ENCODE measurements around the gene SMARCA2.

The SMARCA2 gene

DNA sequence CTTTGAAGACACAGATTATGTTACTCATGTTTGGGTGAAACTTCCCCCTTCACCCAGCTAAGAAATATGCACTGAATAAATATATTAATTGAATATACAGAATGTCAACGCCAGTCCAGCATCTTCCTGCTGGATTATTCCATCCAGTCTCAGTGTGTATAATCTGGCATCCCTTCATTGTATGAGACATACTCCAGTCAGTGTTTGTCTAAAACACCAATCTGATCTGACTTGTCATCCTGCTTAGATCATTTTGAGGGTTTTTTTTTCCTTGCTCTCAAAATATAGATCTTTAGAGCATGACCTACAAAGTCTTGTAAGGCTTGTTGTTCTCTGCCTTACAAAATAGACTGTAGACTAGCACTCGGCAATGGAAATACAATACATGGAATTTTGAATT lies 195.1 kb downstream of the SMARCA2 start:
- no peak for DNase-seq (ENCODE audit: low read depth)

DNA sequence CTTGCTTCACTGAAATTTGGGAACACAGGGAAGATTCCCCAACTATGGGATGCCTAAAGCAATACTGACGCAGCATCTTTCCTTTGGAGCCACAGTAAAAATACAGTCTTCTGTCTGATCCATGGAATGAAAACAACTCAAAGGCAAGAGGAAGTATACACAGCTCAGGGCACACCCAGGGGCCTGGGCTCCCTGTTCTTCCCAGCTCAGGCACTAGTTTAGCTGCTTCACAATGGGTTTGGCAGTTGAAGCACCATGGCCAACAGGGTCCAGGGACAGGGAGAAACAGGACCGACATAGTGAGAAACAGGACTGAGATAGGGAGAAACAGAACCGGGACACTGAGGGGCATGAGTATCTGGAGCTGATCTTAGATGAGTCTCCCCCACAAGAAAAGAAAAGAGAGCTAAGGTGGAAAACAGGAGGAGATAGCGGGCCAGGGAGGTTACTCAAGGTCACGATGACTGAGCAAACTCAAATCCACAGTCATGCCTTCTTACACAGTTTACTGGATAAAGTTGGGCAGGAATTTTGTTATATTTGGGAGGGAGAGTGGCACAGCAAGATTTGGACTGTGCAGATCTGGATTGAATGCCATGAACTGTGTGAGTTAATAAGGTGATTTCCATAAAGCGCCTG lies 198.8 kb downstream of the SMARCA2 start:
- no peak for DNase-seq (ENCODE audit: low read depth)

DNA sequence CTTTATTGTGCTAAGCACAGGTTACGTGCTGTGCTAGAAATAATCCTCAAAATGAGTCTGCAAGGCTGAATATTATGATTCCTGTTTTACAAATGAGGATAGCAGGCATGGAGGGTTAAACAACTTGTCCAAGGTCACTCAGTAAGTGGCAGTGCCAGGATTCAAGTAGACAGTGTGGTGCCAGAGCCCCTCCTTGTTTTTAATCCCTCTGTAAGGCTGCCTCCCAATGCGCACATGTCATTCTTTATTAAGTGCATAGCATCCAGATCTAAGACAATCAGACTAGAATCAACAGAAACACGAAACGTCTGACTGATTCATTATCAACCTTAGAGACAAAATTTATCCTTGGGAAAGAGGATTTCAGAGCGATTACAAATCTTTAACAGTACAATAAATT lies 199.6 kb downstream of the SMARCA2 start:
- no peak for DNase-seq (ENCODE audit: low read depth)

DNA sequence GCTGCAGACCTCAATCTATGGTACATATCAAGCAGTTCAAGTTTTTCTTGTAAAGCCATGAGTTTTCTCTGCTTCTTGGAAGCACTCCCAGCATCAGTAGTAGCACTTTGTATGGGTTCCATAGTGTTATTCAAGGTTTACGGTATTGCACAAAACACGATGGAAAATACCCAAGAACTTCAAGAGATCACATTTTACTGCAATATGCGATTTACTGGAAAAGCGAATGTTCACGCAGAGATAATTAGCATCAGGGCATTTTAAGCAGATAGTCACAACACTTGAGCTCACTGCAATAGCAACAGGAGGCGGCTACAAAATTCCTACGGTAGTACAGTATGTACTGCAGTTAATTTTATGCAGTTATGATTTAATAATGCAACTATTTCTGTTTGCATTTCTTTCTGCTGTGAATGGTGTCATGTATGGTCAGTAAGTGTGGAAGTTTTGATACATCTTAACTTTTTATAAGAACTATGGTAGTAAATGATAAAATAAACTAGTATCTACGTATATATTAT lies 200.8 kb downstream of the SMARCA2 start:
- no peak for DNase-seq (ENCODE audit: low read depth)

DNA sequence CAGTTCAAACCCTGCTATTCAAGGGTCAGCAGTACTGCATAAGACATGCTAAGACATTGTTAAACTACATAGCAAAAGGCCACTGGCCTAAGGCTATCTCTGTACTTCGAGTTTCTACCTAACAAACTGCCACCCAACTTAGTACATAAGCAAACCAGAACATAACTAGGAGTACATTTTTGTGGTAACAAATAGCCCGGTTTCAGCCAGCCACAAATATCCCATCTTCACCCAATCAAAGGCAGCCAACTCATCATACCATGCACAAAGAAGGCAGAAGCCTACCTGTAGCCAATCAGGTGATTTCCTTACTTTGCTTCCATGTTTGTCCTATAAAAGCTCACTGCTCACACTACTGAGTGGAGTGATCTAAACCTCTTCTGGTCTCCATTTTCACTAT lies 201.4 kb downstream of the SMARCA2 start:
- DNase-seq (ENCODE audit: low read depth), result no peak

DNA sequence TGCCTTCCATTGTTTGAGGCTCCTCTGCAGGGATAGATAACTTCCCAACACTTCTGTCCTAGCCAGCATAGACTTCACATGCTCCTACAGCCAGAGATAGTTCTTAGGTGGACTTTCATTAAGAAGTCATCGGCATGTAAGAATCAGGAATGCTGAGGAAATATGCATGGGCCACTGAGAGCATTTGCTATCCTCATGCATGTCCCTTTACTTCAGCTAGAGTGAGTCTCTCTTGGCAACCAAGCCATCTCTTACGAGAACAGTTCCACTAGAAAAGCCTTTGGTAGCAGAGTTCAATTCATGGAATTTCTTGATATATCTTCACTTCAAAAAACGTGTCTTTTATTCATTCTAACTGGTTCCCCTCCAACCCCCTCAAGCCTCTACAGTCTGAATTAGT lies 202.4 kb downstream of the SMARCA2 start:
- no peak for DNase-seq (ENCODE audit: low read depth)

DNA sequence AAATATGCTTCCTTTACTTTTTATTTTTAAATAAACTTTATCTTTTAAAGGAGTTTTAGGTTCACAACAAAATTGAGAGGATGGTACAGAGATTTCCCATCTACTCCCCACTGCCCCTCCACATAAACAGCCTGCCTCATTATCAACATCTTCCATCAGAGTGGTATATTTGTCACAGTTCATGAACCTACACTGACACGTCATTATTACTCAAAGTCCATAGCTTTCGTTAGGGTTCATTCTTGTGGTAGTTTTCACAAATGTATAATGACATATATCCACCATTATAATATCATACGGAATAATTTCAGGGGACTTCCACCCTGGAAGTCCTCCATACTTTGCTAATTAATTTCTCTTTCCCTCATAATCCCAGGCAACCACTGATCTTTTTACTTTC lies 204.9 kb downstream of the SMARCA2 start:
- DNase-seq (ENCODE audit: low read depth), result no peak

DNA sequence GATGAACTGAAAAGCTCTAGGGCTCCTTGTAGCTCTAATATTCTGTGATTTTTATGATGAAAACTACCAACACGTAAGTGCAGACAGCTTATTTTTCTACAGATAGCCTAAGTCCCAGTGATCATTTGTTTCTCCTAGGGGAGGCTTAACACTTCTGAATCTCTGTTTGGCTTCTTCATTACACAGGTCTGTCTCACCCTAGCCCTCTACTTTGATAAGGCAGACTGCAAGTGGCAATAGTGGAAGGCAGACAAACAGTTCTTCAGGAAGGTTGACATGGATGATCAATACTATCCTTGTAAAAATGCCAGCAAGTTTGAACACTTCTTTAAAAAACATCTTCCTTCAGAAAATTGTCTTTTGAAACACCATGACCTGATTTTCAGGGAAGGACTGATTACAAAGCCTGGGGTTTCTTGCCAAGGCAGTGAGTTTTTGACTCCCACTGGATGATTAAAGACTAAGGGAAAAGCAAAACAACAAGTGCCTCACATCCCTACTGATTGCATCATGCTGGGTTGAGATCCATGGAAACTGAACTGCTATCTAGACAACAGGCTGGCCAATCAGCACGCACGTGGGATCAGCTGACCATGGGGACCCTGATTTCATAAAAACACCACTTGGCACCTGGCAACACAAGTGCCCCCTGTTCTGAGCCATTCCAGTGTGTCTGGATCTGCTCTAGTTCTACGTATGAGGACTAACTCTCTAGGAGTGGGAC lies 212.2 kb downstream of the SMARCA2 start:
- no peak for DNase-seq (ENCODE audit: low read depth)

DNA sequence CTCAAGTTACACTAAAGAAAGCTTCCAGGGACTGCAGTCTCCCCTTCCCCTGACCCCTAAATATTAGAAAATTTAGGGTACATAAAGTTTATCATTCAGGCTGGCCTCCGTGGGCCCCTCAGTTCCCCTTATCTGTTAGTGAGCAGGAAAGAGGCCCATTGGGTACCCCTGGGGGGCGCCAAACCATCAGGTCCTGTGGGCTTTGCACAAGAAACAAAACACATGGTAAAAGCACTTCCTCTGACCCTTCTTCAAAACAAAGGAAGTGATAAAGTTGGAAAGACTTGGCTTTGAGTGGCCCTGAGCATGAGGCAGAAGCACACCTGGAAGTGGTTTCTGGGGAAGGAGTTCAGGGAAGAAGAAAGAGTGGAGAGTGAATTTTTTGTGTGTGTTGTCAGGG lies 213.0 kb downstream of the SMARCA2 start:
- DNase-seq (ENCODE audit: low read depth), result no peak

DNA sequence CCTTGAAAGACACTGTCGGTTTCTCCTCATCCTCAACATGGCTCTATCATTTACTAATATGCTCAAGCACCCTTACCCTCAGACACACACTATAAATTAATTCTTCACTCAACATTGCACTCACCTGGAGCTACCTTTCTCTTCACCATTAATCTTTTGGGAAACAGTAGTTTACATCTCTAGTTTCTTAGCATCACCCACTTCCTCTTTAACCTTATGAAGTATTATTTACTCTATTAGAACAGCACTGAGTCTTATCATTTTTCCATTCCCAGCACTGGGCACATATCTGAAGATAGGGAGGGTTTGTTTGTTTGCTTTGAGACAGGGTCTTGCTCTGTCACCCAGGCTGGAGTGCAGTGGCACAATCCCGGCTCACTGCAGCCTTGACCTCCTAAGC lies 213.5 kb downstream of the SMARCA2 start:
- no peak for DNase-seq (ENCODE audit: low read depth)

DNA sequence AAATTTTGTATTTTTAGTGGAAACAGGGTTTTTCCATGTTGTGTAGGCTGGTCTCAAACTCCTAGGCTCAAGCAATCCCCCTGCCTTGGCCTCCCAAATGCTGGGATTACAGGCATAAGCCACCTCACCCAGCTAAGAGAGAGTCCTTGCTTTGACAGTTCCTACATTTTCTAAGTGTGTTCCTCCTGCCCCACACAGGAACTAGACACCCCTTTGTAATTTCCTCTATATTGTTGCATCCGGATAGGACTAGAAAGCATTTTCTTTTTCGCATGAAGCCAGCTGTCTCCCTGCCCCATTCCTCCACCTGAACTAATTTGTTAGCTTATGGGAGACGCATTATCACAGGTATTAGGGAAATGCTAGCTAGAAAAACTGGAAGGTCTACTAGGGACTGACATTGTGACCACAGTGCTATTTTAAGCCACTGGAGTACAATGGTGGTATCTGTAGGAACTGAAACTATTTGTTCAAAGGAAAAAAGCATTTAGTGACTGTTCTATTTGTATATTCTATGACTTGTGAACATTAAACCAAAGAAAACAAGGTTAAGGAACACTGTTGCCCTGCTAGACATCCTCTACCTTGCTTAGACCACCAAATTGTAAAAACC lies 214.1 kb downstream of the SMARCA2 start:
- DNase-seq (ENCODE audit: low read depth), result no peak

DNA sequence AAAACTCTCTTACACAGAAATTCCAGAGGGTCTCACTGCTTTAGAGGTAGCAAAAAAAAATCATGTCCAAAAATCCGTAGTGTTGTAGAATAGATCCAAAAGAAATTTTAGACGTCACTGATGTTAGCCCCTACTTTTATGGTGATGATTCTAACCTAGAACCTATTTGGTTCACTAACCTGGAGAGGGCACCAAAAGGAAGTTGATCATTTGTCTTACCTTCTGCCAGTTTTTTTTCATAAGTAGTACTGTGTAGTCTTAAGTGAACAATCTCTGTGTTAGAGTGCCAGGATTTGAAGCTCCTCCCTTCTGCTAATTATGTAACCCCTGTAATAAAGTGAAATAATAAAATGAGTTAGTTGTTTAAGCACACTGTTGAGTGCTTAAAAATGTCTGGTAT lies 215.2 kb downstream of the SMARCA2 start:
- DNase-seq (ENCODE audit: low read depth), result no peak

DNA sequence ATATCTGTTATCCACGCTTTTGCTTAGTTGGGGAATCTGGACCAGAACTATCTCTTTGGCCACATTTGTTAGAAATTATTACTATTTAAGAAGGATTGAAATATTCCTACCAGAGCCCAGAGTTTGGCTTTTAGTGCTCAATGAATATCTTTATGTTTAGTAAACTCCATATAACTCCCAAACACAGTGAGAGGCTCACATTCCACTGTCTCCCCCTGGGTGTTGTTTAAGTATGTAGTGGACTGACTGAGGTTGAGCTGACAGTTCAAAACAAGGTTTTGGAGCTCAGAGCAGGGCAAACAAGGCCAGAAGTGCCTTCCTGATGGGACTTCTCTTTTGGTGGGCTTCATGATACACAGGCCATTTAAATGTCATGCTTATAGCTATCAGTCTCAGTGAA lies 216.0 kb downstream of the SMARCA2 start:
- no peak for DNase-seq (ENCODE audit: low read depth)

DNA sequence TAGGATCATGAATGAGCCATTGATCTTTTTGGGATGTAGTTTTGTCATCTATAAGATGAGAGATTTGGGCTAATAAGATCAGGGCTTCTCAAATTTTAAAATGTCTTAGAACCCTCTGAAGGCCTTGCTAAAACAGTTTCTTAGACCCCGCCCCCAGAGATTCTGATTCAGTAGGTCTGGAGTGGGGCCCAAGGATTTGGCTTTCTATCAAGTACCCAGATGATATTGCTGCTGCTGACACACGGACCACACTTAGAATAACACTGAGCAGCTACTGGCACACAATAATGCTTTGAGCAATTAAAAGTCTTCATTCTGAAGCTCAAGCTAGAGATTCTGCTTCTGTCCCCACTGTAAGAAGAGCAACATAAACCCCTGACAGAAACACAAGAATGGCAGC lies 216.7 kb downstream of the SMARCA2 start:
- no peak for DNase-seq (ENCODE audit: low read depth)

DNA sequence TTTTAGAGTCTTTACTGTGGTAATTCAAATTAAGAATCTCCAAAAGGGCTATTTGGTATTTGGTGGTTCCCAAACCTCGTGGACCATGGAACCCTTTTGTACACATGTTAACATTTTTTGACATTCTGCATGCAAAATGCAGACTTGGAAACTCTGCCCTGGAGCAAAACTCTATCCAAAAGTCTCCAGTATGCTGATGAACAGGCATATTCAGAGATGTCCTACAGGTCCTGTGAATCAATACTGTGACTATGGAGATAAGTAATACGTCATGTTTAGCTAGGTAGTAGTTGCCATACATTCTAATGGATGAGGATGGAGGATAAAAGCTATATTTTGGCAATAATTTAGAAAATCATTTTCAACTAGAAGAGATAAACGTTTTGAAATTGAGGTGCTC lies 218.1 kb downstream of the SMARCA2 start:
- no peak for DNase-seq (ENCODE audit: low read depth)

DNA sequence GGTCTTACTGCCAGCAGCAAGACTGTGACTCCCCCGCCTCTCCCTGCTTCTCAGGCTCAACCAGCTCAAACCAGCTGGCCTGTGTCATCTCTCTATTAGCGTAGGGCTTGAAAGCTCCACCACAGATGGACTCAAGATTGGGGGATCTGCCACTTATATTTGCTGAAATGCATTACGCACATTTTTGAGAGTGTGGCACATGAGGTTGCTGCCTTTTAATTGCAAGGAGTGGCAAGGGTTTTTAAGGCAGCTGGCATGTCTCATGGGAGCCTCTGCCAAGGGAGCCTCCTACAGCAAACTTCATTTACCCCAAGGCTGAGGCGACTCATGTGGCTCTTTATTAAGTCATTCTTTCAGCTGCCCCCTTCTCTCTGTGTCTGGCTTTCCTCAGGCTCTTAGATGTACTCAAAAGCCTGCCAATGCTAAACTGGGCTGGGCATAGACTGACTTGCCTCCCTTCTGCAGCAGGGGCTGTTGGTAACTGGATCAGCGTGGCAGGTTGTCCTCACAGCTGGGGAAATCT lies 219.3 kb downstream of the SMARCA2 start:
- DNase-seq (ENCODE audit: low read depth), result no peak

DNA sequence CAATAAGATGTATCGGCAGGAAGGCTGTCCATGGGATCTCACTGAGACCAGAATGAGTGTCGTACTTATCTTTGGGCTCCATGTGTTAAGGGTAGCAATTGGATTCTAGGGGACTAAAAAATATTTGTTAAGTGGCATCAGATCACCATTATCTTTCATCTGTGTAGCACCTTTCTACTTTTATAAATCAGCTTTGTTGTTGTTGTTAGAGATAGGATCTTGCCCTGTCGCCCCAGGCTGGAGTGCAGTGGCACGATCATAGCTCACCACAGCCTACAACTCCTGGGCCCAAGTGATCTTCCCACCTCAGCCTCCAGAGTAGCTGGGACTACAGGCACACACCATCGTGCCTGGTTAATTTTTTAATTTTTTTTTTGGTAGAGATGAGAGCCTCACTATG lies 220.5 kb downstream of the SMARCA2 start:
- no peak for DNase-seq (ENCODE audit: low read depth)

DNA sequence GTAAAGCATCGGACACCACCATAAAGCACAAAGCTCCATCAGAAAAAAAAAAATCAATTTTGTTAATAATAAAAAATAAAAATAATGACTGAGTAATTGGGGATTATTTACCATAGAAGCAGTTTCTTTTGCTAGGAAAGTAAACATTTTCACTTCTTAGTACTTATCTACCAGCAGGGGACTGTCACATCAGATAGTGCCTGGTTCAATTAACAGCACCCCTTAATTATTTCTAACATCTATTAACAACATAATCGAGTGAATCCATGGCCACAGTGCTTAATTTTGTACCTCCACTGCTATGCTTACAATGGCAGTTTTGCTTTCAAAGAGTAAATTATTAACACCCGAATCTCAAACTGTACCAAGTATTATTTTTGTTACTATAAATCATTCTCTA lies 221.7 kb downstream of the SMARCA2 start:
- DNase-seq (ENCODE audit: low read depth), result no peak

DNA sequence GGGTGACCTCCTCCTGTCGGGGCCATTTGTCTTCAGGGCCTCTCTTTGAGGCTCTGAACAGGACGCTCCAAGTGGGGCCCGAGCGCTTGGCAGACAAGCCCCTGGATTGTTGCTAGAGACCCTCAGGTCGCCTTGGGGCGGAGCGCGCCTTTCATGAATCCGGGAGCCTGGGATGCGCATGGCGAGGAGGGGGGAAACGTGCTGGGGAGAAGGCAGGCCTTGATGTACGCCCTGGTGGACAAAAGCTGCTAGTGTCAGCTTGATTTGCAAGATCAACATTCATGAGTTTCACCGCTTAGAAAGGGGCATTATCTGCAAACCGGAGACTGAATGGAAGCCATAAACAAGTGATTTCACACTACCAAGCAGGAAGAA lies 226.3 kb downstream of the SMARCA2 start:
- no peak for DNase-seq (ENCODE audit: low read depth)

DNA sequence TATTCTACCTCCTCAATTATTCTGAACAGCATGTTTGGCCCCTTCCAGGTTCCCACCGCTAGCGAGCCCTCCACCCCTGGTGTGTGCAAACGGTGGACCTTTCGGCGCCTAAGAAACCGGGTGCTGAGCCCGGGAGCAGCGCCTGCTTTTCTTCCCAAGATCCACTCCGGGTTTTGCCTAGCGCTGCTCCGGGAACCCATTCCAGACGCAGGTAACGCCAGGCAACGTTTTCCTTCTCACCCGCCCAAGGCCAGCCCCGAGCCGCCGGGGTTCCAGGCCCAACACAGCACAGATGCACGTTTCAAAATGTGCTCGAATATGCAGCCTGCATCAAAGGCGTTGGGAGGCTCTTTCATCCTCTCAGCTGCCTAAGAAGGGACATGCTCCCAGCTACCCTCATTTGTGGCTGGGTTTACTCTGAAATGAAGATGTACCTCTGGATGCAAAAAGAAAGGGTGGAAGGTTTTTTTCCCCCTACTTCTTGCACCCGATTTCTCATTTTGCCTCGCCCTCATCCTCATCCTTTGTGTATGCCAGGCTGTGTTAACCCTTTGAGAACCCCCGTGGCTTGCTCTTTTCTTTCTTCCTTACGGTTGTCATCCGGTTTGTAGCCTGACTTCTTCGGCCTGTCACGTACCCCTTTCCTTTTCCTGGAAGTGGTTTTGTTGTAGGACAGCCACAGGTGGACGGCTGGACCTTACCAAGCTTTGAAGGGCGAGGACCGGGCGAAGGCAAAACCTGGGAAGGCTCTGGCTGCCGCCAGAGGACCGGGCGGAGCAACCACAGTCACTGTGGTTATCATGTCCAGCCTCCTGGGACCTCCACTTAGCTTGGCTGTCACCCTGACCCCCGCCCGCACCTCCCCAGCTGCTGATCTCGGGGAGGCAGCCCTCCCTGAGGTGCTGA lies 226.9 kb downstream of the SMARCA2 start:
- no peak for DNase-seq (ENCODE audit: low read depth)

DNA sequence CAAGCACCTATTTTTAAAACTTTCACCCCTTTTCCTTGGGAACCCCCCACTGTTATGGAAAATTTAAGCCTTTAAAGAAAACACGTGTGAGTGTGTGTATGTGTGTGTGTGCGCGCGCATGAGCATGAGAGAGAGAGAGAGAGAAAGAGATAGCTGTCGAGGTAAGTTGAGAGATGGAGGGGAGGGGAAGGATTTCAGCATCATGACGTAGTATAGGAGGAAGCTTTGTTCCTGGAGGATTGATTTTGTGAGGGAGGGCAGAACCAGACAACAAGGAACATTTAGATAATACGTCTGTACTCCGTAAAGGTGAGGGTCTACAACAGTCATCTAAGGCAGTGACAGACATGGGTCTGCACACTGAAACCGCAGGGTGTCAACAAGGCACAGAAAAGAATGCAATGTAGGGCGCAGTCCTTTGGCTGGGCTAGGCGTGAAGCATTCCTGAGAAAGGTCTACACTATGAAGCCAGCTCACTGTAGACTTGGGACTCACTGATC lies 227.7 kb downstream of the SMARCA2 start:
- DNase-seq (ENCODE audit: low read depth), result no peak
